CD14-positive monocyte (primary cell): ENCODE data around the gene MDGA2. TPM values are rescaled to one million over a fixed set of nuclear protein-coding genes. Genes with fewer than 3 reads are reported as not detected.

ENCODE experiments used
- DNase-seq, 3 donors: peaks; one replicate each; pipeline ENCODE4 v3.0.0-alpha.2; 2011 to 2022
- H2AFZ ChIP-seq: 2 replicates; pipeline ENCODE4 v1.6.0; 2012; ENCODE audit warnings: mild to moderate bottlenecking, low read depth, low read length, inconsistent platforms; ENCODE audit not compliant: insufficient read depth, poor library complexity, severe bottlenecking
- H3K27ac ChIP-seq, 2 donors: 1 replicate in 1 of 2; 2 replicates in 1 of 2; pipeline ENCODE4 v1.5.1; 2012 to 2013; ENCODE audit warnings: low read length in 2 of 2, control low read depth in 1 of 2, inconsistent platforms in 1 of 2, low read depth in 1 of 2, mild to moderate bottlenecking in 1 of 2
- H3K27me3 ChIP-seq, 2 donors: one replicate each; pipeline versions ENCODE4 v1.6.0 to v1.6.1; 2011 to 2013; ENCODE audit warnings: low read length in 2 of 2; ENCODE audit not compliant: control insufficient read depth in 2 of 2, insufficient read depth in 2 of 2
- H3K36me3 ChIP-seq, 2 donors: replicated peaks in 1 of 2; 1 replicate in 1 of 2; 2 replicates in 1 of 2; pipeline versions ENCODE4 v1.5.1 to v1.6.1; 2012 to 2013; ENCODE audit warnings: low read length in 2 of 2, control low read depth in 1 of 2, inconsistent platforms in 1 of 2, mild to moderate bottlenecking in 1 of 2; ENCODE audit not compliant: insufficient read depth in 2 of 2, control insufficient read depth in 1 of 2
- H3K4me1 ChIP-seq, 2 donors: 1 replicate in 1 of 2; 2 replicates in 1 of 2; pipeline versions ENCODE4 v1.5.1 to v1.6.1; 2012 to 2013; ENCODE audit warnings: low read length in 2 of 2, control low read depth in 1 of 2, inconsistent platforms in 1 of 2, mild to moderate bottlenecking in 1 of 2, moderate library complexity in 1 of 2; ENCODE audit not compliant: insufficient read depth in 2 of 2, control insufficient read depth in 1 of 2
- H3K4me2 ChIP-seq: replicated peaks from 2 replicates; pipeline ENCODE3; 2012; ENCODE audit warnings: low read length, moderate library complexity, mild to moderate bottlenecking; ENCODE audit not compliant: poor library complexity, severe bottlenecking; ENCODE audit errors: extremely low read depth
- H3K4me3 ChIP-seq, 3 experiments: fragments of 200-600 bp in 1 of 3; sonication (generic) in 1 of 3; replicated peaks in 1 of 3; 1 replicate in 2 of 3; 2 replicates in 1 of 3; pipeline ENCODE4 v1.5.1; 2011 to 2013; ENCODE audit warnings: low read length in 3 of 3, mild to moderate bottlenecking in 3 of 3, control low read depth in 2 of 3, low read depth in 2 of 3, inconsistent platforms in 1 of 3, moderate library complexity in 1 of 3
- H3K79me2 ChIP-seq: 2 replicates; pipeline ENCODE4 v1.6.0; 2012; ENCODE audit warnings: mild to moderate bottlenecking, control low read depth, inconsistent platforms, low read length, moderate library complexity; ENCODE audit not compliant: insufficient read depth
- H3K9ac ChIP-seq: 2 replicates; pipeline ENCODE4 v1.6.0; 2017; ENCODE audit warnings: low read length, mild to moderate bottlenecking; ENCODE audit not compliant: insufficient read depth, poor library complexity, severe bottlenecking
- H3K9me3 ChIP-seq, 2 donors: replicated peaks in 1 of 2; 1 replicate in 1 of 2; 2 replicates in 1 of 2; pipeline versions ENCODE4 v1.5.1 to v1.6.1; 2012 to 2013; ENCODE audit warnings: low read length in 2 of 2, control low read depth in 1 of 2; ENCODE audit not compliant: control insufficient read depth in 1 of 2, insufficient read depth in 1 of 2
- H4K20me1 ChIP-seq: 2 replicates; pipeline ENCODE4 v1.6.0; 2012; ENCODE audit warnings: mild to moderate bottlenecking, low read length, control low read depth, moderate library complexity; ENCODE audit not compliant: insufficient read depth
- H3K27ac Mint-ChIP-seq, 7 donors: one replicate each; pipeline ENCODE4 v1.8.0; 2020; ENCODE audit warnings: mild to moderate bottlenecking in 7 of 7, mixed read lengths in 7 of 7, moderate library complexity in 6 of 7, inconsistent platforms in 2 of 7
- H3K27me3 Mint-ChIP-seq, 3 donors: one replicate each; pipeline ENCODE4 v1.8.0; 2021 to 2022; ENCODE audit warnings: low read depth in 3 of 3, mild to moderate bottlenecking in 3 of 3, mixed read lengths in 3 of 3, moderate library complexity in 3 of 3, inconsistent platforms in 1 of 3
- H3K36me3 Mint-ChIP-seq, 2 donors: one replicate each; pipeline ENCODE4 v1.8.0; 2020; ENCODE audit warnings: mixed read lengths in 2 of 2, inconsistent platforms in 1 of 2, mild to moderate bottlenecking in 1 of 2
- H3K4me1 Mint-ChIP-seq: one replicate; pipeline ENCODE4 v1.8.0; 2020; ENCODE audit warnings: mild to moderate bottlenecking, mixed read lengths
- H3K4me3 Mint-ChIP-seq, 2 donors: one replicate each; pipeline ENCODE4 v1.8.0; 2020; ENCODE audit warnings: mild to moderate bottlenecking in 2 of 2, mixed read lengths in 2 of 2, moderate library complexity in 1 of 2
- H3K9me3 Mint-ChIP-seq, 7 donors: one replicate each; pipeline ENCODE4 v1.8.0; 2020 to 2022; ENCODE audit warnings: mixed read lengths in 7 of 7, mild to moderate bottlenecking in 6 of 7, moderate library complexity in 6 of 7, inconsistent platforms in 2 of 7
- CTCF ChIP-seq: fragments of 200-600 bp; IDR thresholded peaks from one replicate; pipeline ENCODE4 v1.8.0; 2022; ENCODE audit warnings: antibody characterized with exemption, mild to moderate bottlenecking
- whole genome bisulfite sequencing: methylation state at CpG from one replicate; pipeline ENCODE4 v1.1.5; 2013; ENCODE audit warnings: missing lambda C conversion rate; ENCODE audit not compliant: insufficient coverage; 5-methylcytosine and 5-hydroxymethylcytosine counted together
- intact Hi-C, 2 donors: fragments of 100-400 bp; cut with micrococcal nuclease; formaldehyde crosslinking; loops; one replicate each; pipeline versions ENCODE4 v1.15.0 to v1.15.1; 2023
- polyA plus RNA-seq, 3 donors: library from polyadenylated mRNA; depleted of rRNA in 1 of 3; unstranded in 2 of 3; stranded (reverse) in 1 of 3; fragments of 300-500 nt in 2 of 3; fragments of >200 nt in 1 of 3; fragmentation: Illumina TruSeq in 2 of 3; gene quantifications; 1 replicate in 2 of 3; 2 replicates in 1 of 3; pipeline ENCODE4 v1.2.3, GENCODE V29; 2012 to 2021

MDGA2 gene
- polyA plus RNA-seq, 3 donors, result not detected

- Mint-ChIP-seq H3K27ac (no peak overlapping the region), H3K36me3 (no peaks in the 10 kb centered on the region), H3K4me1 (no peaks in the 10 kb centered on the region), H3K9me3 (peaks cover 0 to 4% (median 2%) of the 10 kb centered on the region in 7 donors), H3K4me3 (no peak overlapping the region), H3K27me3 (no peaks in the 10 kb centered on the region)
- Histone ChIP-seq H4K20me1 (no peaks in the 10 kb centered on the region), H2AFZ (no peak overlapping the region), H3K27ac (no peak overlapping the region), H3K27me3 (no peaks in the 10 kb centered on the region), H3K4me1 (no peaks in the 10 kb centered on the region), H3K79me2 (no peaks in the 10 kb centered on the region), H3K9ac (no peak overlapping the region), H3K36me3 (no peaks in the 10 kb centered on the region), H3K9me3 (no peaks in the 10 kb centered on the region), H3K4me2 (no peak overlapping the region), H3K4me3 (no peak overlapping the region)
- no peak for TF ChIP-seq CTCF
- no CpG with 5 or more reads among the region's 2 CpGs for WGBS
- intact Hi-C loops, result no loop called here
- DNase-seq, result no peak
Measured at GRCh38 chr14:47511829-47512228, 163.6 kb downstream of the MDGA2 start.

- Mint-ChIP-seq H3K27ac (no peak overlapping the region), H3K36me3 (no peaks in the 10 kb centered on the region), H3K4me3 (no peak overlapping the region), H3K27me3 (no peaks in the 10 kb centered on the region), H3K4me1 (no peaks in the 10 kb centered on the region), H3K9me3 (peaks cover 0 to 4% (median 2%) of the 10 kb centered on the region in 7 donors)
- no peaks in the 10 kb centered on the region for H4K20me1 ChIP-seq
- H3K79me2 ChIP-seq, result no peaks in the 10 kb centered on the region
- H3K9me3 ChIP-seq, result no peaks in the 10 kb centered on the region
- intact Hi-C loops, result no loop called here
- H2AFZ ChIP-seq, result no peak overlapping the region
- H3K27me3 ChIP-seq, result no peaks in the 10 kb centered on the region
- H3K4me1 ChIP-seq, result no peaks in the 10 kb centered on the region
- no peaks in the 10 kb centered on the region for H3K36me3 ChIP-seq
- H3K4me2 ChIP-seq, result no peak overlapping the region
- WGBS, result no CpG with 5 or more reads among the region's 5 CpGs
- no peak for TF ChIP-seq CTCF
- DNase-seq, result no peak
- no peak overlapping the region for H3K27ac ChIP-seq
- no peak overlapping the region for H3K9ac ChIP-seq
- no peak overlapping the region for H3K4me3 ChIP-seq
Measured at GRCh38 chr14:47509957-47510356, 165.4 kb downstream of the MDGA2 start.
